ENCODE measurements around the gene GABBR2. TPM values are rescaled to one million over a fixed set of nuclear protein-coding genes. Genes with fewer than 3 reads are reported as not detected.

The GABBR2 gene
- total RNA-seq, 2 experiments from 2014 or later: not detected

DNA sequence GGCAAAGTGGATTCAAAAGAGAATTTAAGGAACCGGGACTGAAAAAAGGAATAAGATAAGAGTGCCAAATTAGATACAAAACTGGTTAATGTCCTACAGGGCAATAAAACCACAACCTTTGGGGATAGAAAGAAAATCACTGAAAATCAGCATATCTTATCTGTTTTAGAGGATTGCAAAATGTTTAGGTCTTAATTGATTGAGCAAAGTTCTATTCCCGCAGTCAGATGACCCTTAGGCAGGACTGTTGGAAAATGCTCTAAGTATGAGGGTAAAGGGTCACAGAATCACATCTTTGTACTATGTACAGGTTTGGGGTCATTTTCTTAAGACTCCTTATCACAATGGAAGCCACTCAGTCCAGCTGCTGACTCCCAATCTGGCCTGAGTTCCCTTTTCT, 129.0 kb downstream of the GABBR2 start:
- Histone ChIP-seq H3K9me3 (ENCODE audit: low read length) (no peaks in the 10 kb centered on the region), H3K27ac (ENCODE audit: low read depth, low read length, poor library complexity, severe bottlenecking) (no peak overlapping the region), H4K20me1 (ENCODE audit: insufficient read depth, low read length) (no peaks in the 10 kb centered on the region), H3K4me3 (ENCODE audit: low read depth, low read length, poor library complexity, severe bottlenecking) (no peak overlapping the region), H2AFZ (ENCODE audit: low read length) (no peak overlapping the region), H3K4me1 (ENCODE audit: insufficient read depth, low read length, poor library complexity, severe bottlenecking) (peaks cover 21% of the 10 kb centered on the region), H3K9me2 (ENCODE audit: insufficient read depth, low read length) (no peaks in the 10 kb centered on the region), H3K36me3 (ENCODE audit: insufficient read depth, low read length) (no peaks in the 10 kb centered on the region), H3K4me2 (ENCODE audit: low read length) (no peak overlapping the region), H3K79me2 (ENCODE audit: insufficient read depth, low read depth, low read length) (no peaks in the 10 kb centered on the region)
- TF ChIP-seq CTCF (conservative IDR thresholded peaks at IDR 0.05; ENCODE audit: low read length) (no peak), EZH2phosphoT487 (IDR thresholded peaks at IDR 0.05; ENCODE audit: borderline replicate concordance, low read depth, low read length) (no peak)
- POLR2A ChIA-PET: no interaction called here
- BruUV-seq (replicated peaks): no TSS peak
- no peak for DNase-seq (ENCODE audit: low spot score)
- CTCF ChIA-PET (ENCODE audit: unreplicated experiment): no interaction called here
- intact Hi-C loops (cut with micrococcal nuclease; ENCODE audit: unreplicated experiment): no loop called here

- peaks cover 14% of the 10 kb centered on the region for H3K4me1 ChIP-seq (ENCODE audit: insufficient read depth, low read length, poor library complexity, severe bottlenecking)
- no peak overlapping the region for H3K4me2 ChIP-seq (ENCODE audit: low read length)
- no peak overlapping the region for H2AFZ ChIP-seq (ENCODE audit: low read length)
- H3K36me3 ChIP-seq (ENCODE audit: insufficient read depth, low read length): no peaks in the 10 kb centered on the region
- no peak overlapping the region for H3K4me3 ChIP-seq (ENCODE audit: low read depth, low read length, poor library complexity, severe bottlenecking)
- H4K20me1 ChIP-seq (ENCODE audit: insufficient read depth, low read length): no peaks in the 10 kb centered on the region
- no peaks in the 10 kb centered on the region for H3K9me2 ChIP-seq (ENCODE audit: insufficient read depth, low read length)
- CTCF ChIA-PET (ENCODE audit: unreplicated experiment): no interaction called here
- POLR2A ChIA-PET: no interaction called here
- H3K27ac ChIP-seq (ENCODE audit: low read depth, low read length, poor library complexity, severe bottlenecking): no peak overlapping the region
- no TSS peak for BruUV-seq (replicated peaks)
- intact Hi-C loops (cut with micrococcal nuclease; ENCODE audit: unreplicated experiment): no loop called here
- no peaks in the 10 kb centered on the region for H3K9me3 ChIP-seq (ENCODE audit: low read length)
- no peak for DNase-seq (ENCODE audit: low spot score)
- H3K79me2 ChIP-seq (ENCODE audit: insufficient read depth, low read depth, low read length): no peaks in the 10 kb centered on the region
- TF ChIP-seq CTCF (conservative IDR thresholded peaks at IDR 0.05; ENCODE audit: low read length): no peak
Measured at GRCh38 chr9:98577446-98577845, 131.3 kb downstream of the GABBR2 start.

DNA sequence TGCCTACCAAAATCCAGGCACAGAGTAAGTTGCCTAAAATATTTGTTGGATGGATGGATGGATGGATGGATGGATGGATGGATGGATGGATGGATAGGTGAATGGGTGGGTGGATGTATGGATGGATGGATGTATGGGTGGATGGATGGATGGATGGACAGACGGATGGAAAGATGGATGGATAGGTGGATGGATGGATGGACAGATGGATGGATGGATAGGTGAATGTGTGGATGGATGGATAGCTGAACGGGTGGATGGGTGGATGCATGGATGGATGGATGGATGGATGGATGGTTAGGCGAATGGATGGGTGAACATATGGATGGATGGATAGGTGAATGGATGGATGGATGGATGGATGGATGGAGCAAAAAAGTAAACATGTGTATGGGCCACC, 131.9 kb downstream of the GABBR2 start:
- H3K4me2 ChIP-seq (ENCODE audit: low read length): no peak overlapping the region

More for the DNA sequence above, 131.9 kb downstream of the GABBR2 start:
- Histone ChIP-seq H3K9me3 (ENCODE audit: low read length) (no peaks in the 10 kb centered on the region), H3K4me3 (ENCODE audit: low read depth, low read length, poor library complexity, severe bottlenecking) (no peak overlapping the region), H4K20me1 (ENCODE audit: insufficient read depth, low read length) (no peaks in the 10 kb centered on the region), H2AFZ (ENCODE audit: low read length) (no peak overlapping the region), H3K79me2 (ENCODE audit: insufficient read depth, low read depth, low read length) (no peaks in the 10 kb centered on the region), H3K27ac (ENCODE audit: low read depth, low read length, poor library complexity, severe bottlenecking) (no peak overlapping the region), H3K36me3 (ENCODE audit: insufficient read depth, low read length) (no peaks in the 10 kb centered on the region), H3K9me2 (ENCODE audit: insufficient read depth, low read length) (no peaks in the 10 kb centered on the region), H3K4me1 (ENCODE audit: insufficient read depth, low read length, poor library complexity, severe bottlenecking) (peaks cover 14% of the 10 kb centered on the region)
- no peak for TF ChIP-seq EZH2phosphoT487 (IDR thresholded peaks at IDR 0.05; ENCODE audit: borderline replicate concordance, low read depth, low read length)
- TF ChIP-seq CTCF (conservative IDR thresholded peaks at IDR 0.05; ENCODE audit: low read length): no peak
- POLR2A ChIA-PET: no interaction called here
- intact Hi-C loops (cut with micrococcal nuclease; ENCODE audit: unreplicated experiment): no loop called here
- DNase-seq (ENCODE audit: low spot score): no peak
- BruUV-seq (replicated peaks): no TSS peak
- CTCF ChIA-PET (ENCODE audit: unreplicated experiment): no interaction called here
